HEK293 (cell line): ENCODE data around the gene SMAD9.

Source experiments
- CTCF ChIP-seq: fragments of 450-650 bp; formaldehyde crosslinking; IDR thresholded peaks from 2 replicates; pipeline ENCODE4 v1.5.1; 2016; ENCODE audit warnings: missing biosample characterization, missing genetic modification characterization
- MYNN ChIP-seq: fragments of 450-650 bp; formaldehyde crosslinking; IDR thresholded peaks from 2 replicates; pipeline ENCODE4 v1.5.1; 2016; ENCODE audit warnings: missing biosample characterization, missing genetic modification characterization, borderline replicate concordance
- SP2 ChIP-seq: fragments of 450-650 bp; formaldehyde crosslinking; IDR thresholded peaks from 2 replicates; pipeline ENCODE4 v1.5.1; 2016; ENCODE audit warnings: missing biosample characterization, missing genetic modification characterization
- ZNF10 ChIP-seq: fragments of 450-650 bp; formaldehyde crosslinking; IDR thresholded peaks from 2 replicates; pipeline ENCODE4 v1.5.1; 2017; ENCODE audit warnings: missing biosample characterization, missing genetic modification characterization
- ZNF121 ChIP-seq: fragments of 450-650 bp; formaldehyde crosslinking; IDR thresholded peaks from 2 replicates; pipeline ENCODE4 v1.5.1; 2016; ENCODE audit warnings: missing biosample characterization, missing genetic modification characterization
- ZNF23 ChIP-seq: fragments of 450-650 bp; formaldehyde crosslinking; IDR thresholded peaks from 2 replicates; pipeline ENCODE4 v1.5.1; 2016; ENCODE audit warnings: missing biosample characterization, missing genetic modification characterization, borderline replicate concordance
- ZNF341 ChIP-seq: fragments of 450-650 bp; formaldehyde crosslinking; IDR thresholded peaks from 2 replicates; pipeline ENCODE4; 2016; ENCODE audit warnings: low read depth, missing biosample characterization, missing genetic modification characterization
- ZNF510 ChIP-seq: fragments of 450-650 bp; formaldehyde crosslinking; IDR thresholded peaks from 2 replicates; pipeline ENCODE4 v1.5.1; 2018; ENCODE audit warnings: mild to moderate bottlenecking, missing genetic modification characterization, missing biosample characterization; ENCODE audit not compliant: insufficient replicate concordance
- ZNF707 ChIP-seq: fragments of 450-650 bp; formaldehyde crosslinking; IDR thresholded peaks from 2 replicates; pipeline ENCODE4 v1.5.1; 2016; ENCODE audit warnings: missing biosample characterization, missing genetic modification characterization
- TF ChIP-seq, protein P1 (sequence below): fragments of 450-650 bp; formaldehyde crosslinking; IDR thresholded peaks from 2 replicates; pipeline ENCODE4 v1.5.1; 2016; ENCODE audit warnings: missing biosample characterization, missing genetic modification characterization

GRCh38 chr13:36814465-36814864, 105.6 kb downstream of the SMAD9 start:
- TF ChIP-seq CTCF (no peak), ZNF510 (tag by site-specific recombination) (no peak), ZNF341 (tag by site-specific recombination) (no peak), ZNF10 (tag by site-specific recombination) (no peak), MYNN (tag by site-specific recombination) (no peak), ZNF707 (tag by site-specific recombination) (no peak), ZNF23 (tag by site-specific recombination) (no peak), SP2 (no peak), ZNF121 (tag by site-specific recombination) (no peak)
- TF ChIP-seq, protein P1, sequence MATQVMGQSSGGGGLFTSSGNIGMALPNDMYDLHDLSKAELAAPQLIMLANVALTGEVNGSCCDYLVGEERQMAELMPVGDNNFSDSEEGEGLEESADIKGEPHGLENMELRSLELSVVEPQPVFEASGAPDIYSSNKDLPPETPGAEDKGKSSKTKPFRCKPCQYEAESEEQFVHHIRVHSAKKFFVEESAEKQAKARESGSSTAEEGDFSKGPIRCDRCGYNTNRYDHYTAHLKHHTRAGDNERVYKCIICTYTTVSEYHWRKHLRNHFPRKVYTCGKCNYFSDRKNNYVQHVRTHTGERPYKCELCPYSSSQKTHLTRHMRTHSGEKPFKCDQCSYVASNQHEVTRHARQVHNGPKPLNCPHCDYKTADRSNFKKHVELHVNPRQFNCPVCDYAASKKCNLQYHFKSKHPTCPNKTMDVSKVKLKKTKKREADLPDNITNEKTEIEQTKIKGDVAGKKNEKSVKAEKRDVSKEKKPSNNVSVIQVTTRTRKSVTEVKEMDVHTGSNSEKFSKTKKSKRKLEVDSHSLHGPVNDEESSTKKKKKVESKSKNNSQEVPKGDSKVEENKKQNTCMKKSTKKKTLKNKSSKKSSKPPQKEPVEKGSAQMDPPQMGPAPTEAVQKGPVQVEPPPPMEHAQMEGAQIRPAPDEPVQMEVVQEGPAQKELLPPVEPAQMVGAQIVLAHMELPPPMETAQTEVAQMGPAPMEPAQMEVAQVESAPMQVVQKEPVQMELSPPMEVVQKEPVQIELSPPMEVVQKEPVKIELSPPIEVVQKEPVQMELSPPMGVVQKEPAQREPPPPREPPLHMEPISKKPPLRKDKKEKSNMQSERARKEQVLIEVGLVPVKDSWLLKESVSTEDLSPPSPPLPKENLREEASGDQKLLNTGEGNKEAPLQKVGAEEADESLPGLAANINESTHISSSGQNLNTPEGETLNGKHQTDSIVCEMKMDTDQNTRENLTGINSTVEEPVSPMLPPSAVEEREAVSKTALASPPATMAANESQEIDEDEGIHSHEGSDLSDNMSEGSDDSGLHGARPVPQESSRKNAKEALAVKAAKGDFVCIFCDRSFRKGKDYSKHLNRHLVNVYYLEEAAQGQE = no peak
